GM12878 (cell line): ENCODE data around the gene PLRG1. TPM values are rescaled to one million over a fixed set of nuclear protein-coding genes. Genes with fewer than 3 reads are reported as not detected.

ENCODE experiments used
- ATAC-seq: fragments of 200-7000 bp; cut with Tn5 transposase; 3 replicates; pipeline ENCODE4 v1.9.1; 2020; ENCODE audit warnings: mild to moderate bottlenecking, moderate library complexity
- BruUV-seq: library from RNA; stranded (reverse); fragments of 400-500 nt; replicated peaks from 2 replicates; lab custom pipeline; 2021; lab: Mats Ljungman, UMichigan
- CTCF ChIA-PET: fragments of 300-600 bp; sonication (Branson Sonifier 250); formaldehyde crosslinking; extraction: SDS; loops from one replicate; lab custom pipeline; 2021; ENCODE audit warnings: inconsistent platforms; lab: Yijun Ruan, JAX
- POLR2A ChIA-PET: fragments of 350-600 bp; formaldehyde crosslinking; extraction: SDS; loops from one replicate; lab custom pipeline; 2021; ENCODE audit warnings: inconsistent platforms; lab: Charles Lee
- RAD21 ChIA-PET: fragments of 300-600 bp; sonication (Branson Sonifier 250); formaldehyde crosslinking; loops from one replicate; lab custom pipeline; 2023; ENCODE audit warnings: antibody characterized with exemption; ENCODE audit not compliant: unreplicated experiment; lab: Charles Lee
- SMC1A ChIA-PET: fragments of 300-600 bp; sonication (Branson Sonifier 250); formaldehyde crosslinking; loops from one replicate; lab custom pipeline; 2023; ENCODE audit not compliant: unreplicated experiment, uncharacterized antibody; lab: Charles Lee
- DNase-seq: peaks from one replicate; pipeline ENCODE4 v3.0.0-alpha.2; 2011; ENCODE audit warnings: low read depth, low spot score
- FAIRE-seq: peaks from 3 replicates; lab custom pipeline; 2011; peaks lifted over from hg19 to GRCh38; lab: Jason Lieb, UNC
- H2AFZ ChIP-seq: 2 replicates; pipeline ENCODE4 v1.6.0; 2011; ENCODE audit warnings: low read depth, low read length, control low read depth; ENCODE audit not compliant: control insufficient read depth
- H3K27ac ChIP-seq: 2 replicates; pipeline ENCODE4 v1.5.1; 2011; ENCODE audit warnings: control low read depth; ENCODE audit not compliant: control insufficient read depth, insufficient read depth
- H3K27me3 ChIP-seq, 2 experiments: replicated peaks in 1 of 2; 2 replicates each; pipeline versions ENCODE4 v1.6.0 to v1.6.1; 2011; ENCODE audit warnings: low read length in 1 of 2; ENCODE audit not compliant: control insufficient read depth in 2 of 2, insufficient read depth in 2 of 2
- H3K36me3 ChIP-seq, 2 experiments: 2 replicates each; pipeline ENCODE4 v1.5.1; 2011; ENCODE audit warnings: low read length in 1 of 2; ENCODE audit not compliant: control insufficient read depth in 2 of 2, insufficient read depth in 2 of 2
- H3K4me1 ChIP-seq: 2 replicates; pipeline ENCODE4 v1.6.1; 2011; ENCODE audit warnings: mild to moderate bottlenecking, low read length, moderate library complexity, mixed read lengths; ENCODE audit not compliant: control insufficient read depth, insufficient read depth
- H3K4me2 ChIP-seq: 2 replicates; pipeline ENCODE4 v1.6.0; 2011; ENCODE audit warnings: control low read depth; ENCODE audit not compliant: control insufficient read depth, insufficient read depth
- H3K4me3 ChIP-seq: fragments of 200-600 bp; sonication (generic); 2 replicates; pipeline ENCODE4 v1.5.1; 2016
- H3K79me2 ChIP-seq: 2 replicates; pipeline ENCODE4 v1.6.0; 2011; ENCODE audit warnings: low read length; ENCODE audit not compliant: control insufficient read depth, insufficient read depth
- H3K9ac ChIP-seq: 2 replicates; pipeline ENCODE4 v1.8.0; 2011; ENCODE audit warnings: low read length, control low read depth, mixed read lengths; ENCODE audit not compliant: control insufficient read depth, insufficient read depth
- H3K9me3 ChIP-seq: replicated peaks from 3 replicates; pipeline ENCODE4 v1.5.1; 2011; ENCODE audit warnings: mild to moderate bottlenecking, low read length; ENCODE audit not compliant: control insufficient read depth, insufficient read depth
- H4K20me1 ChIP-seq: 2 replicates; pipeline ENCODE4 v1.6.0; 2011; ENCODE audit not compliant: control insufficient read depth, insufficient read depth
- BACH1 ChIP-seq: fragments of 450-650 bp; IDR thresholded peaks from 2 replicates; pipeline ENCODE4 v1.6.1; 2017; ENCODE audit warnings: mild to moderate bottlenecking, borderline replicate concordance
- CHD2 ChIP-seq: IDR thresholded peaks from 2 replicates; pipeline ENCODE4 v1.6.1; 2011; ENCODE audit warnings: low read depth, low read length, improper control_type of control experiment, borderline replicate concordance
- CTCF ChIP-seq, 3 experiments: IDR thresholded peaks in 2 of 3; conservative IDR thresholded peaks in 1 of 3; 2 replicates each; pipeline ENCODE4 v1.5.1; 2011; ENCODE audit warnings: low read depth in 3 of 3, low read length in 3 of 3, mild to moderate bottlenecking in 3 of 3, control low read depth in 2 of 3, moderate library complexity in 2 of 3, inconsistent platforms in 1 of 3, mixed read lengths in 1 of 3; ENCODE audit not compliant: control insufficient read depth in 2 of 3, insufficient read depth in 1 of 3; ENCODE audit errors: extremely low read depth in 1 of 3
- NFYA ChIP-seq: IDR thresholded peaks from 2 replicates; pipeline ENCODE4 v1.6.1; 2011; ENCODE audit warnings: low read depth, mild to moderate bottlenecking, low read length, improper control_type of control experiment, borderline replicate concordance
- NR2C1 ChIP-seq: fragments of 450-650 bp; IDR thresholded peaks from 2 replicates; pipeline ENCODE4 v1.6.1; 2017; ENCODE audit warnings: antibody characterized with exemption, mild to moderate bottlenecking, moderate library complexity
- POLR2A ChIP-seq: IDR thresholded peaks from 2 replicates; pipeline ENCODE4 v1.6.1; 2011; ENCODE audit warnings: low read depth, mild to moderate bottlenecking, low read length
- RCOR1 ChIP-seq: conservative IDR thresholded peaks from 2 replicates; pipeline ENCODE4 v1.6.1; 2012; ENCODE audit warnings: low read depth, low read length, improper control_type of control experiment
- SREBF1 ChIP-seq: IDR thresholded peaks from 2 replicates; pipeline ENCODE4 v1.6.1; 2012; ENCODE audit warnings: mild to moderate bottlenecking, low read length
- ZNF622 ChIP-seq: fragments of 450-650 bp; IDR thresholded peaks from 2 replicates; pipeline ENCODE4 v1.6.1; 2017; ENCODE audit warnings: mild to moderate bottlenecking, inconsistent platforms
- WGBS: methylation state at CpG from one replicate; pipeline ENCODE4 v1.1.6; 2016; ENCODE audit warnings: low lambda C conversion rate; ENCODE audit not compliant: insufficient replicate concordance, insufficient coverage; ENCODE audit errors: missing lambda C conversion rate; 5-methylcytosine and 5-hydroxymethylcytosine counted together
- in situ Hi-C: fragments of 300-500 bp; cut with MboI; formaldehyde crosslinking; loops from 9 replicates; pipeline ENCODE4 v1.14.3; 2018; ENCODE audit warnings: mixed read lengths
- intact Hi-C: fragments of 100-400 bp; cut with micrococcal nuclease; formaldehyde crosslinking; loops from one replicate; pipeline ENCODE4 v1.14.2; 2022; ENCODE audit not compliant: unreplicated experiment
- polyA plus RNA-seq, 11 experiments: library from polyadenylated mRNA; depleted of rRNA in 4 of 11; unstranded in 6 of 11; stranded (reverse) in 5 of 11; fragments of >200 nt; fragmentation: Nextera tagmentation in 4 of 11; fragmentation: Illumina TruSeq in 1 of 11; extraction: Ambion mirVana in 4 of 11; extraction: Trizol in 1 of 11; gene quantifications; 1 replicate in 1 of 11; 2 replicates in 10 of 11; pipeline versions ENCODE4 v1.2.1 to v1.2.3, GENCODE V29; 2011 to 2016; ENCODE audit warnings: inconsistent platforms in 2 of 11, missing spikeins in 2 of 11, low read depth in 1 of 11
- total RNA-seq, 4 experiments: library from RNA; depleted of rRNA in 3 of 4; stranded (reverse); fragments of >200 nt in 3 of 4; fragmentation: Illumina TruSeq in 1 of 4; extraction: Trizol in 1 of 4; gene quantifications; 2 replicates each; pipeline versions ENCODE4 v1.2.1 to v1.2.3, GENCODE V29; 2013 to 2021

The PLRG1 gene
- total and polyA plus RNA-seq, 10 of the 15 experiments (the other 5 are each of a cell fraction or from before 2014, with no cell fraction given) = 54.7 to 182 (median 111) TPM

- RAD21 ChIA-PET = no interaction called here
Observed at GRCh38 chr4:154511981-154512380, 38.2 kb downstream of the PLRG1 start.

More at GRCh38 chr4:154511981-154512380, 38.2 kb downstream of the PLRG1 start:
- FAIRE-seq = no peak
- no TSS peak for BruUV-seq
- ATAC-seq = no peak
- 11% methylated on average over 4 of the region's 4 CpGs for WGBS
- no peak overlapping the region for H3K27ac ChIP-seq
- TF ChIP-seq NFYA = no peak
- TF ChIP-seq POLR2A = no peak
- TF ChIP-seq BACH1 = no peak
- TF ChIP-seq SREBF1 = no peak
- TF ChIP-seq ZNF622 = no peak
- no peak for TF ChIP-seq CTCF (IDR thresholded peaks at IDR 0.05 in 2 of 3, conservative IDR thresholded peaks at IDR 0.05 in 1 of 3; ENCODE audit: control insufficient read depth in 2 of 3, extremely low read depth in 1 of 3, insufficient read depth in 1 of 3, low read depth in 3 of 3, low read length in 3 of 3)
- TF ChIP-seq CHD2 = no peak
- no peak for TF ChIP-seq NR2C1
- TF ChIP-seq RCOR1 = no peak
- H3K36me3 ChIP-seq = no peaks in the 10 kb centered on the region
- ChIA-PET CTCF (no interaction called here), POLR2A (no interaction called here), SMC1A (no interaction called here)
- no peak overlapping the region for H3K4me2 ChIP-seq
- no peak overlapping the region for H3K4me3 ChIP-seq
- H3K79me2 ChIP-seq = no peaks in the 10 kb centered on the region
- H2AFZ ChIP-seq = no peak overlapping the region
- peaks cover 0 to 3% of the 10 kb centered on the region in 2 experiments; a peak in 2 of 4 replicates for H3K27me3 ChIP-seq
- H4K20me1 ChIP-seq = no peaks in the 10 kb centered on the region
- H3K9ac ChIP-seq = no peak overlapping the region
- in situ Hi-C loops (no loop called here), intact Hi-C loops (no loop called here)
- H3K9me3 ChIP-seq = no peaks in the 10 kb centered on the region
- DNase-seq = no peak
- H3K4me1 ChIP-seq = no peaks in the 10 kb centered on the region
